ENCODE results near the gene SOST.

The SOST gene

DNA sequence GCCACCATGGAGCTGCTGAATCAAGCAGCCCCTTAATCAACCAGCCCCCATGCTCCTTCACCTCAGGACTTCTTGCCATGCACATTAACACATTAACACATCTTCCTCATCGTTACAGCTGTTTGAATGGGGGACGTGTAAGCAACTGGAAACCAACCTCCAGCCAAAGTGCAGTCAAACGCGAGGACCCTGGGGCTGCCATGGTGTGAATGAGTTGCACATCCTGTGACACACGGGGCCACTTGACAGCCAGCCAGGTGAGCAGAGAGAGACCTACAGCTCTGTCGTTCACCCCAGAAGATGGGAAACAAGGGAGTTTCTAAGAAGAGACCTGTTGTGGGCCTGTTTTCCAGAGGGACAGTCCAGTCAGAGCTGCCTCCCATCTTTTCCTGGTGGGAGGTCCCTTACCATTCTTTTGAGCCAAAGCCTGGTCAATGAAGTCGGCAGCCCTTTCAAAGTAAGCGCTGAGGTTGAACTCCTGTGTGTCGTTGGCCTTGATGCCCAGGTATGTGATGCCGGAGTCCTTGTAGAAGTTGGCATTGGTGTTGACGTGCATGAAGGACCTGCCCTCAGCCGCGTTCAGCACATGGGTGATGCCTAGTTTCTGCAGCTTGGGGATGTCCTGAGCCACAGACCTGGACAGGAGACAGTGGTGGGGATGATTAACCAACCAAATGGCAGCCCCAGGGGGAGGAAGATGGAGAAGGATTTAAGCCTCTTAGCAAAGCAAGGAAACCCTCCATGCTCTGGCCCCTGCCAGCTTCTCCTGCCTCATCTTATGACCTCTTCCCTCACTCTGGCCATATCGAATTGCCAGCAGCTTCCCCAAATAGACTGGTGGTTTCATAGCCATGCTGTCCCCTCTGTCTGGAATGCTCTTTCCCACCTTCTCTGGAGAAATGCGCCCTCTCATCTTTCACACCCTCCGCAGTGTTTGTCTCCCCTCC is 16.0 kb upstream of the SOST start:
- ATAC-seq: no peak

DNA sequence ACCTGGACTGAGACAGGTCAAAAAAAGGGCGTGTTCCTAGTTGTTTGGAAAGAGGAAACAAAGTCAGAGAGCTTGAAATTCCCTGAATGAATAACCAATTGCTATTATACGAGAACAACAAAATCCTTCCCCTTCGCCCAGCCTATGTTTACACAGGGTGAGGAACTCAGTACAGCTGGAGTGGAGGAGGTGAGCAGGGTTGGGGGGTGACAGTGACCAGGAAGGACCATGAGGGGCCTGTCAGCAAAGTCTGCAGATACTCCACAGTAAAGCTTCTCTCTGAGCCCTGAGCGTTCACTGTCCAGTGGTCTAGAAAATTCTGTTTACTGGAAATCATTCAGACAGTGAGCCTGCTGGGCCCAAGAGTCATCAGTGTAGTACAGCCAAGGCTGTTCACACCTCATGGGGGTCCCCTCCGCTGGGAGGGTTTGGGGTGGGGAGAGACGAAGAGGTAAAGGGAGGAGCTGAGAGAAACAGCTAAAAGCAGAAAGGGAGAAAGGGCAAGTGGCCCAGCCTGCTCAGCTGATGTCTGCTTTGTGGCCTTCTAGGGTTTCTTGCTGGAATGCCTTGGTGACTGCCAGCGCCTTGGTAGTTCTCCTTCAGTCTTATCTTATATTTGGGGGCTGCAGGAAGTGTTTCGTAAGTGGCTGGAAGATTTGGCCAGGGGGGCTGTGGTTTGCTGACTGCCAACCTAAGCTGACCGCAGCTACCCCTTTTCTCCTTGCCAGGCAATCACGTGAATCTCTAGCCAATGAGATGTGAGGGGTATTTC is 14.5 kb upstream of the SOST start:
- ATAC-seq: no peak

DNA sequence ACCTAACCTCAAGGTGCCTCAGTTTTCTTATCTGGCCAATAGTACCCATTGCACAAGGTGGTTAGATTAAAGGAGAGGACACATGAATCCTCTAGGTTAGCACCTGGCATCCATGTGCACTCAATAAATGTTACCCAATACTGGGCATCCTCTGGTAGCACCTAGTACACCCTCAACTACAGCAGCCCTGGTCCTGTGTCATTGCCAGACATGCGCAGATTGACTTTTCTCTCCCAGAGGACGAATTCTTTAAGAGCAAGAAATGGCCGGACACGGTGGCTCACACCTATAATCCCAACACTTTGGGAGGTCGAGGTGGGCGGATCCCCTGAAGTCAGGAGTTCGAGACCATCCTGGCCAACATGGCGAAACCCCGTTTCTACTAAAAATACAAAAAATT is 12.9 kb upstream of the SOST start:
- no peak for ATAC-seq

DNA sequence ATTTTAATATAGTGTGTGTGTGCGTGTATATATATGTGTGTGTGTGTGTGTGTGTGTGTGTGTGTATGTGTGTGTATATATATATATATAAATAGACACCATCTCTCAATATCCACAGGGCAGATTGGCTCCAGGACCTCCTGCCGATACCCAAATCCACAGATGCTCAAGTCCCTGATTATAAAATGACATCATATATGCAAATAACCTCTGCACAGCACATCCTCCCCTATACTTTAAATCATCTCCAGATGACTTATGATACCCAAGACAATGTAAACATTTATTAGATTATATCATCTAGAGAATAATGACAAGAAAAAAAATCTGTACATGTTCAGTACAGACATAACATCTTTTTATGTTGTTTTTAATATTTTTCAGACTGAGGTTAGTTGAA is 12.4 kb upstream of the SOST start:
- ATAC-seq: no peak

DNA sequence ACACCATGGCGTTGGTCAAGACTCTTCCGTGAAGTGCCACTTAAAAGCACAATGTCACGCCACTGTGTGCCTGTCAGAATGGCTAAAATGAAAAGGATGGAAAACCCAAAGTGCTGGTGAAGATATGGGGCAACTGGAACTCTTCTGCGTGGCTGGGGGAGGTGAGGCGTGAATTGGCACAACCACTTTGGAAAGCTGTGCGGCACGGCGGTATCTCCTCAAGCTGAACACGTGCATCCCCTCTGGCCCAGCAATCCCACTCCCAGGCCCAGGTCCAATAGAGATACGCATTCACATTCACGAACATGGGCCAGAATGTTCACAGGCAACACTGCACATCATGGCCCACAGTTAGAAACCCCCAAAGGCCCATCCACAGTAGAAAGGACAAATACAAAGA is 11.3 kb upstream of the SOST start:
- no peak for ATAC-seq

DNA sequence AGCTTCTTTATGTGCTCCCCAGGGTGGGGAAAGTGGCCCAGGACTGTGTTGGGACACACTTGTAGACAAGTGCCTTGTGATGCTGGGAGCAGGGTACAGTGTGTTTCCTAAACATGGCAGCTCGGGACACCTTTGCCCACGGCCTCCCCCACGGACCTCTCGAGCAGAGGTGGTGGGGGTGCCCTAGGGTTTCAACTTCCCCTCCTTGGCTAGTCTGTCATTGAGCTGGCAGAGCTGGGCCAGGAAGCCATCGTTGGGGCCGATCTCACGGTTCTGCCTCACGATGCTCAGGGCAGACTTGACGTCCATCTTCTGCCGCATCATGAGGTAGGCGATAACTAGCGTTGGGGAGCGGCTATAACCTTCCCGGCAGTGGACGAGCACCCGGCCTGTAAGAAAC is 10.8 kb upstream of the SOST start:
- no peak for ATAC-seq

DNA sequence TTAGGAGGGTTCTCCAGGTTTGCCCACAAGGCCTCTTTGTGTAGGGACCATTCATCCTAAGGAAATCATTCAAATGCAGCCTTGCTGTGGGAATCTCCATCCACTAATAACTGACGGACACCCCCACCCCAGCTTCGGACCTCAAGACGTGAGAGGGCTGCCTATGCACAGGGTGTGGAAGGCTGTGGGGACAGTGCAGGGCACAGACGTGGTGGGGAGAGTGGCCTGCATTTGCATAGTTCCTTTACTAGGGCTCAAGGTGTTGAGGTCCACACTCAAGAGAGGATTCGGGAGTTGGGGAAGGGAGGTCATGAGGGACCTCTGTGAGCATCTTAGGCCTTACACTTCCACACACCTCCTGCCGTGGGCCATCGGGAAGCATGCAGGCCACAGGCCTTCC is 10.4 kb upstream of the SOST start:
- ATAC-seq: no peak

DNA sequence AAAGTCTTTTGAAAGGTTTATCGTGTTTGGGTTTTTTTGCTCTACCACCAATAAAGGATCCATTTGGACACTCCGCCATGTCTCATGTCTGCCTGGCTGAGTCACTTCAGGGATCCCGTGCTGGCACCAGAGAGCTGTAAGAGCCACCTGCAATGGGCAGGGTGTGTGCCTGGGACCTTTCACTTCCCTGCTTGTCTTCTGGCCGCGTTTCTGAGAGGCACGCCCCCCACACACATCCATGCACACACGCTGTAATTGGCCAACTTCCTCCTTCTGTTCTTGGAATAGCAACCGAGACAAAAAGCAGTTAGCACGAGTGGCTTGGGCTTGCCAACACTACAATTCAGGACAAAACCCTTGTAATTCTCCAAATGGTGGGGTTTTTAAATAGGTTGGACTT is 9.8 kb upstream of the SOST start:
- ATAC-seq: no peak

DNA sequence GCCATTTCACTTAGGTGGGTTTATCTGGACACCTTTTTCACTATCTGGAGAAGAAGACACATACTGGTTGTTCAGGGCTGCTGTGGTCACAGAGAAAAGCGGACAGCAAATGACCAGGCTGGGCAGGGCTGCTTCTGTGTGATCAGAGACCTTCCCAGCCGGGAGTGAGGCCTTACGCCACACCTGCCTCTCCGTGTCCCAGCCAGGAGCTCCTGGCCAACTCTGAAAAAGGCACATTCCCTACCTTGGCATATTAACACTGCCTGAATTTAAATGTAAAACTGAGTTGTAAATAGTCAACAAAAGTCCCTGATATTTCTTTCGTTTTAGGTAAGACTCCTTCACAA is 9.1 kb upstream of the SOST start:
- no peak for ATAC-seq

DNA sequence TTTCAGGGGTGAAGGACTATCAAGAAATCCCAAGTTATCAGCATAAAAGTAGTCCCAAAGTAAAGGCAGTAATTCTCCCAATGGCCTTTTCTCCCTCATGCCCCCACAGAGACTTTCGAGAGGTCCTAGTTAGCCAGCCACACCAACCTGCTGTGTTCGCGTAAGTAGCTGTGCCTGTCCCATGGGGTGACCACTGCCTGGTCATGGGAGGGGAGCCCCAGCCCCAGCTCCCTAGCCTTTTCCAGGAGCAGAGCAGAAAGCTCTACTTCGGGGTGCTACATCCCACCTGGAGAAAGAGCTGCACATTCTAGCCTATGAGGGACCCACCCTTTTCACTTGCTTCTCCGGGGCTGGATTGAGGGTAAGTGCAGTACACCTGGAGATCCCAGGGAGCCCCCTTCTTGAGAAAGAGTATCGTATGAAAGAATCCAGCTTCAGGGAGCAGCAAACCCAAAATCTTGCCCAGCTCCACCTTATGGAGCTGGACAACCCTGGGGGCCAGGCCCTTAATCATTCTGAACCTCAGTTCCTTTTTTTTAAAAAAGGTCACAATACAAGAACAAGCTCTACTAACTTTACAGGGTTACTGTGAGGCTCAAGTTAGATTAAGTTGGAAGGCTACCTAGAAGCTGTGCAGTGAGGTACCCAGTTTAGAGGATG is 8.6 kb upstream of the SOST start:
- peak in 1 of 2 donors; percentile 9 for ATAC-seq

DNA sequence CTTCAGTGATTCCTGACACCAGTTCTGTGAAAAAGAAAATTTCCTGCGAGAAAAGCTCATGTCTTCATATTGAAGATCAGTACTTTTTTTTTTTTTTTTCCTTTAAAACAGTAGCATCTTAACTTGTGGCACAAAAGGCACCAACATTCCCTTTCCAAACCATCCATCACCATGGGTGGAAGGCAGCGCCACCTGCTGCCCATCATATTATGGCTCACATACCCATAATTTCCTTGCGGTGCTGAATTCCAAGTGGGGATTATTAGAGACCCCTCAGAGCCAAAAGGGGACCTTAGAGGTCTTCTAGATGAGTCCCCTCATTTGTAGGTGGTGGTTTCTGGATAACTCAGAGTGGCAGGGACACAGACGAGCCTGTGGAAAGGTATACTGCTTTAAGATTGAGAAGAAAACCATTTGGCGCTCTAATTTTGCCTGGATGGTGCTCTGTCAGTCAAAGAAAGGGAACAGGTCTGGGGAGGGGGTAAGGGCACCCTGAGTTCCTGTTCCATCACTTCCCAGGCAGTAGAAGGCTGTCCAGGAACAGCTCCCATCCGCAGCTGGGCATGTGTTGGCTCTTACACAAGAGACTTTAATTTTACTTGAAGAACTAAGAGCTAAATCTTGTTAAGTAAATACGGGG is 7.9 kb upstream of the SOST start:
- ATAC-seq: no peak

DNA sequence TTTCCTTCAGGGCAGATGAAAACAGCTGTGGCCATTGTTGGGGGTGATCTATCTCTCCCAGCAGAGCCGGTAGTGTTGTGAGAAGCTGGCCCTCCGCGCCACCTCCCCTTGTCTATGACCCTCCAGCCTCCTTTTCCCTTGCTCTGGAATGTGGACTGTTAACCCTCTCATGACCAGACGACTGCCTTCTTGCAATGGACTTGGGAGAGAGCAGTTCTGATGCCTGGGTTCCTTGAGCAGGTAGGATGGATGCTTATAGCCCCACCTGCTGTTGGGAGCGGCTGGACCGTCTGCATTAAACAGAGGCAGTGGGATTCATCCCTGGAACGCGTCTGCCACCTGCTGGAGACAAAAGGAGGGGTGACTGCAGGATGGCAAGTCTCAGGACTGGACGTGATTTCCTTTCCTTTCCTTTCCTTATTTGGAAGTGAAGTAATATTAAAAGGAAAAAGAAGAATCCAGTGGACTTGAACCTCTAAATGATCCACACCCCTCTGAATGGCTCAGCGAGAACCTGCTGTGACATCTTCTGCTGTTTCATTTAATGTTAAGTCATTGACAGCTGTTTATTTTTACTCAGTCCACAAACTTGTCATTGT is 1.8 kb upstream of the SOST start:
- ATAC-seq: peak; percentile 84 to 88

DNA sequence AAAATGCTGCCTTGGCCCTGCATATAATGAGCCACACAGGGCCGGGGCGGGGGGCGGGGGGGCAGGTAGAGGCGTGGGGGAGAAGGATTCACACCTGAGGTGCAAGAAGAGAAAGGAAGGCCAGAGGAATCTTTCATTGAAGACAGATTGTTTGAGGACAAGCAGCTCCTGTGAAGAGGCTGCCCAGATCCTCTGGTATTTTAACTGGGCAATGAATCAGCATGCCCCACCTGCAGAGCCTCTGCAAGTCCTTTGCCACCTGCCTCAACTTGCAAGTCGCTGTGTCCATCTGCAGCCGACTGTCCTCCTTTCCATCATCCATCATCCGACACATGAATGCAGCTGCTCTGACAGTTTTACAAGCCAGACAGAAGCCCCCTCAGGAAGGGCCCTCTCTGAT is 1.2 kb upstream of the SOST start:
- ATAC-seq: no peak

DNA sequence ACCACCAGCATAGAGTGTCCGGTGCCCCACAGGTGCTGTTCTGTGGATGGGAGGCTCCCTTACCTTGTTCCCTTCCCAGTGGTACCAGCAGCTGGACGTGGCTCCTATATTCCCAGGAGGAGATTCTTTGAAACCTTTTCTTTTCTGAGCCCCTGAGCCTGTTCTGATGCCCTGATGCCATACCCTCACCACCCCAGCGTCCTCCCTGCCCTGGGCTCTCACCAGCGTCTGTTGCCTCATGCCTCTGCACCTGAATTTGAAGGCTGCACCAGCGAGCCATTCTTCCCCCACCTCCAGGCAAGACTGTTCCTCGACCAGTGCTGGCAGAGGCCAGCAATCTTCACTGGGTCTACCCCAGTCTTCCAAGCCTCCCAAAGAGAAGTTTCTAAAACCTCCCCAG is 505 bp downstream of the SOST start:
- ATAC-seq: no peak

DNA sequence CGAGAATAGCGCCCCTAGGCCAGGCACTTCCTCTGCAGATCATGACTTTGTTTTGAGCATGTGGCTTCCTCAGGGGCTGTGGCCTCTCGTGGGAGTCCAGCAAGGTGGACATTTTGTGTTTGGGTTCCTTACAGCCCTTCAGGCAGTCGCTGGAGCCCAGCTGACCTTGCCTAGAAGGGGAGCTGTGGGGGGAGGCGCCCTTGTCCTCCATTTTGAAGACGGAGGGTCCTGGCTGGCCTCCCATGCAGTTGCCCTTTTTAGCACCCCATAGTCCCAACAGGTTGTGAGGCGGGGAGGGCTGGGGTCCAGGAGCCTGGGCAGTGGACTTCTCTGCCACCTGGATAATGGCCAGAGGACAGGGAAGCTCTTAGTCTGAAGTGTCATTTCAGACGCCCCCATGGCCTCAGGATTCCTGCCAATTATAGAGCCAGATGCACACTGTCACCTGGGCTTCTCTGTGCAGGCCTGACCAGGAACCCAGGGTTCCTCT is 1.4 kb downstream of the SOST start:
- no peak for ATAC-seq

DNA sequence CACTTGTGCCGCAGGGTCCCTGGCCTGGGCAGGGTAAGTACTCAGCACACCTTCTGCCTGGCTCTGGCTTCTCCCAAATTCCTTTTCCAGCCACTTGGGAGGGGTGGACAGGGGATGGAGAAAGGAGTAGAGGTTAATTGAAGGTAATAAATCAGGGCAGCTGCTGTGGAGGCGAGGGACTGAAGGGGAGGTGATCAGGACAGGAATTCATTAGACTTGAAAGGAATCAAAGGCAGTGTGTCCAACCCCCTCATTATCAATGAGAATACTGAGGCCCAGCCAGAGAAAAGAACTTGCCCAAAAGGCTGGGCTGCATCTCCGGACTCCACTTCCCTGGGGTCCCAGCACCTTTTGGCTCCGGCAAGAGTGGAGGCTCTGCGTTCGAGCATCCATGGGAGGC is 2.4 kb downstream of the SOST start:
- ATAC-seq: no peak

DNA sequence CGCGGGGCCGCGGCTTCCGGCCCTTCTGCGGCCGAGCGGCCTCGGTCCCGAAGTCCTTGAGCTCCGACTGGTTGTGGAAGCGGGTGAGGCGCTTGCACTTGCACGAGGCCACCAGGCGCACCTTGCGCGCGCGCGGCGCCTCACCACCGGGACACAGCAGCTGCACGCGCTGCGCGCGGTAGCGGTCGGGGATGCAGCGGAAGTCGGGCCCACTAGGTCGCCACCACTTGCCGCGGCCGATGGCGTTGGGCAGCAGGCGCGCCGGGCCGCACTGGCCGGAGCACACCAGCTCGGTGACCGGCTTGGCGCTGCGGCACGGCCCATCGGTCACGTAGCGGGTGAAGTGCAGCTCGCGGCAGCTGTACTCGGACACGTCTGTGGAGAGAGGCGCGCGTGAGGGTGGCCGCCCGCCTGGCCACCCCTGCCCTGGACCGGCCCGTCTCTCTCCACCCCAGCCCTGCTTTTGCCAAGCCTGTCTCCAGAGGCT is 3.2 kb downstream of the SOST start:
- ATAC-seq: peak; percentile 9 to 11

DNA sequence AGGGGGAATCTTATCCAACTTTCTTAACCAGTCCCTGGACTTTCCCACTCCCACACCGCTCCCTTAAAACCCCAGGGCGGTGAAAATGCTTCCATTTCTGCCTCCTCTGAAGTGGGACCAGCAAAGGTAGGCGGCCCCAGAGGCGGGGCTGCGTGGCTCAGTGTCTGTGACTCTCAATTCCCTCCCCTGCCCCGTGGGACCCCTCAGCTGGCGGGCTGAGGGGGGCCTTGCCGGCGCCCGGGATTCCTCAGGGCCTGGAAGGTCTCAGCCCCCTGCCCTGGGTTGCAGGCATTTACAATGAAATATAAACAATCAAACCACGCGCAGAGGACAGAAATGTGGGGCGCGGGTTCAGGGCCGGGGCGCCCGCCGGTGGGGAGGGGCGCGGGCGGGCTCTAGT is 3.6 kb downstream of the SOST start:
- no peak for ATAC-seq

DNA sequence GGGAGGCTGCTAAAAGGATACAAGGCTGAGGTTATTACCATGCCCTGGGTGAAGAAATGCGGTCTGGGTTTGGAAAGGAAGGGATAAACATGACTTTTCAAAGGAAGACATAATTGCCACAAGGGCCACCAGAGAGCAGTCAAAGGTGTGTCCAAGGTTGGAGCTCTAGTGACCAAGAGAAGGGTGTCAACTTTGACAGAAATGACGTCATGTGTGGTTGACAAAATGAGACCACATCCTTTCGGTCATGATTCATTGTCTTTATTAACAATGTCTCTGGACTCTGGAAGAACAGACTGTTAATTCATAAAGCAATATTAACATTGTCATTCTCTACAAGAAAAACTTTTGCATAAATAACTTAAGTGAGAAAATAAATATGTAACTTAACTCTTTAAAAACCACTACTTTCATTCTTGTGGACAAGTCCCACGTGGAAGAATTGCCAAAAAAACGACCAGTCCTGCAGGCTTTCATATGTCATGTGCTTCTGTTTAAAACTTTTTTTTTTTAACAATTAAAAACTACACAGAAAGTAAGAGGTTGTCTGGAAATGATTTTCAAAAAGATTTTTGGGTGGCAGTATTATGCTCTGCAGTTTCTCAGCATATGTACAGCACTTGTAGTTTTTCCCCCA is 5.0 kb downstream of the SOST start:
- peak in 1 of 2 donors; percentile 24 for ATAC-seq

DNA sequence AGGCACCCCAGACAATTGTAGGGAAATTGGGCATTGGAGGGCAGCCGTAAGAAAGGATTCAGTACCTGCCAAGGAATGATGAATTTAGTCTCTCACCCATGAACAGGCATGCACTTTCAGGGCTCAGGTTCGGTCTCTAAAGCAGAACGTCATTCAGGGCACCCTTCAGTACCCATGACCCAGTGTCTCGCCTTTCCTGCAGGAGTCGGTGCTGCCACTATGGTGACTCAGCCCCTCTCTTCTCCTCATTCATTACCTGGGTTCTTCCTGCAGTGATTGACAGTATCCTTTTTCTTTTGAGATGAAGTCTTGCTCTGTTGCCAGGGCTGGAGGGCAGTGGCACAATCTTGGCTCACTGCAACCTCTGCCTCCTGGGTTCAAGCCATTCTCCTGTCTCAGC is 8.4 kb downstream of the SOST start:
- ATAC-seq: no peak

DNA sequence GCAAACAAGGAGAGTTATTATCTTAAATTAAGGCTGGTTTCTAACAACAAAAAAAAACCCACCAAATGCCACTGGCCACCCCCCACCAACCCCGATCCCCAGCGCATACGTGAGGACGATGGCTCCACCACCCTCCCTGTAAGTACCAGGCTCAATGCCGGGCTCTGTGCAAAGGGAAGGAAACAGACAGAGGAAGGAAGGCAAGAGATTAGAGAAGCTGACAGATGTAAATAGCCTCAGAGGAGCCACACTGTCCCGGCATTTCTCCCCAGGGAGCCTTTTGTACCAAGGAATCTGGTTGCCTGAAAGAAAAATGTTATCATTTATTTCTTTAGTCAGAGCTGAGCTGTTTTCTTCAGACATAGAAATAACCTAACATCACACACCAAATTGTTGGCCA is 13.1 kb downstream of the SOST start:
- ATAC-seq: no peak

DNA sequence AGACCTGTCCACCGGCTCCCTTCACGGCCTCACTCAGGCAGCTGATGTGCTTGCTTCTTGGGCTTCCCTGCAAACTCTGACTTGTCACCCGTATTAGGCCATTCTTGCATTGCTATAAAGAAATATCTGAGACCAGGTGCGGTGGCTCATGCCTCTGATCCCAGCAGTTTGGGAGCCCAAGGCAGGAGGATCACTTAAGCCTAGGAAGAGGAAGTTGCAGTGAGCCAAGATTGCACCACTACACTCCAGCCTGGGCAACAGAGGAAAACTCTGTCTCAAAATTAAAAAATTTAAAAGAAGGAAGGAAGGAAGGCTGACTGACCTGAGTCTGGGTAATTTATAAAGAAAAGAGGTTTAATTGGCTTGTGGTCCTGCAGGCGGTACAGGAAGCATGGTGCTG is 17.0 kb downstream of the SOST start:
- no peak for ATAC-seq
